Keratinocyte (primary cell): Measurements from ENCODE around the gene HEMGN. TPM values are rescaled to one million over a fixed set of nuclear protein-coding genes. Genes with fewer than 3 reads are reported as not detected.

Experiments
- DNase-seq: peaks from one replicate; pipeline ENCODE4 v3.0.0-alpha.2; 2011; ENCODE audit warnings: low read depth, missing footprints, low spot score
- FAIRE-seq: peaks from 2 replicates; lab custom pipeline; 2011; peaks lifted over from hg19 to GRCh38; lab: Jason Lieb, UNC
- H2AFZ ChIP-seq: 2 replicates; pipeline ENCODE4 v1.6.0; 2012; ENCODE audit warnings: low read length, control low read depth, inconsistent platforms; ENCODE audit not compliant: control insufficient read depth
- H3K27ac ChIP-seq: 2 replicates; pipeline ENCODE4 v1.5.1; 2011; ENCODE audit warnings: low read length; ENCODE audit not compliant: control insufficient read depth, insufficient read depth
- H3K27me3 ChIP-seq: 3 replicates; pipeline ENCODE4 v1.6.0; 2011; ENCODE audit warnings: low read length; ENCODE audit not compliant: control insufficient read depth, insufficient read depth; ENCODE audit errors: extremely low read depth
- H3K36me3 ChIP-seq, 2 experiments: 2 replicates in 1 of 2; 3 replicates in 1 of 2; pipeline ENCODE4 v1.5.1; 2011; ENCODE audit warnings: low read length in 2 of 2, mild to moderate bottlenecking in 1 of 2; ENCODE audit not compliant: control insufficient read depth in 2 of 2, insufficient read depth in 2 of 2; ENCODE audit errors: extremely low read depth in 1 of 2
- H3K4me1 ChIP-seq: 3 replicates; pipeline ENCODE4 v1.5.1; 2011; ENCODE audit warnings: low read length; ENCODE audit not compliant: control insufficient read depth, insufficient read depth; ENCODE audit errors: extremely low read depth
- H3K4me2 ChIP-seq: 3 replicates; pipeline ENCODE4 v1.6.0; 2011; ENCODE audit warnings: low read depth, low read length; ENCODE audit not compliant: control insufficient read depth, insufficient read depth; ENCODE audit errors: extremely low read depth
- H3K4me3 ChIP-seq, 3 experiments: fragments of 200-600 bp in 1 of 3; sonication (generic) in 1 of 3; 2 replicates in 2 of 3; 3 replicates in 1 of 3; pipeline ENCODE4 v1.5.1; 2011 to 2016; ENCODE audit warnings: low read length in 3 of 3, mild to moderate bottlenecking in 3 of 3, control low read depth in 2 of 3, inconsistent platforms in 1 of 3, low read depth in 1 of 3, mixed read lengths in 1 of 3, mixed run types in 1 of 3, moderate library complexity in 1 of 3; ENCODE audit not compliant: control insufficient read depth in 2 of 3, insufficient read depth in 2 of 3; ENCODE audit errors: extremely low read depth in 1 of 3
- H3K79me2 ChIP-seq: 2 replicates; pipeline ENCODE4 v1.6.0; 2012; ENCODE audit warnings: low read length; ENCODE audit not compliant: control insufficient read depth, insufficient read depth
- H3K9ac ChIP-seq: 3 replicates; pipeline ENCODE4 v1.6.0; 2011; ENCODE audit warnings: low read length; ENCODE audit not compliant: control insufficient read depth, insufficient read depth; ENCODE audit errors: extremely low read depth
- H3K9me1 ChIP-seq: 3 replicates; pipeline ENCODE4 v1.6.0; 2011; ENCODE audit warnings: low read length; ENCODE audit not compliant: control insufficient read depth, insufficient read depth; ENCODE audit errors: extremely low read depth
- H3K9me3 ChIP-seq: 2 replicates; pipeline ENCODE4 v1.5.1; 2012; ENCODE audit warnings: low read depth, low read length; ENCODE audit not compliant: control insufficient read depth
- H4K20me1 ChIP-seq: 3 replicates; pipeline ENCODE4 v1.6.0; 2011; ENCODE audit warnings: low read length; ENCODE audit not compliant: control insufficient read depth, insufficient read depth; ENCODE audit errors: extremely low read depth
- CTCF ChIP-seq, 3 experiments: IDR thresholded peaks in 1 of 3; conservative IDR thresholded peaks in 1 of 3; optimal IDR thresholded peaks in 1 of 3; 2 replicates in 2 of 3; 3 replicates in 1 of 3; pipeline versions ENCODE3 to v1.5.1; 2011; ENCODE audit warnings: low read length in 3 of 3, mild to moderate bottlenecking in 3 of 3, moderate library complexity in 2 of 3, control low read depth in 1 of 3, inconsistent platforms in 1 of 3; ENCODE audit not compliant: insufficient read depth in 2 of 3; ENCODE audit errors: extremely low read depth in 1 of 3
- EZH2 ChIP-seq: IDR thresholded peaks from one replicate; pipeline ENCODE4 v1.6.1; 2012; ENCODE audit warnings: inconsistent platforms, mild to moderate bottlenecking, low read length, moderate library complexity
- dilution Hi-C: fragments of 300-500 bp; cut with MboI; formaldehyde crosslinking; loops from one replicate; pipeline ENCODE4 v1.7.0; 2020; ENCODE audit warnings: low sequenced_read_pairs; ENCODE audit not compliant: extremely low pct_ligation_motif_present
- polyA plus RNA-seq, 5 experiments: library from polyadenylated mRNA; depleted of rRNA in 3 of 5; stranded (reverse) in 3 of 5; stranded (forward) in 1 of 5; unstranded in 1 of 5; fragments of >200 nt; gene quantifications; 1 replicate in 1 of 5; 2 replicates in 3 of 5; 3 replicates in 1 of 5; pipeline versions ENCODE4 v1.2.1 to v1.2.3, GENCODE V29; 2011 to 2012; ENCODE audit warnings: missing spikeins in 2 of 5, low read depth in 1 of 5, low replicate concordance in 1 of 5

Gene HEMGN
- polyA plus RNA-seq, 1 donor (not counting 4 experiments of a cell fraction or from before 2014, with no cell fraction given) = not detected

- Histone ChIP-seq H3K4me3 (no peak overlapping the region), H3K9me3 (no peaks in the 10 kb centered on the region), H3K27me3 (no peaks in the 10 kb centered on the region), H3K9me1 (no peaks in the 10 kb centered on the region), H3K27ac (no peak overlapping the region), H3K4me1 (no peaks in the 10 kb centered on the region), H3K4me2 (no peak overlapping the region), H3K9ac (no peak overlapping the region), H3K79me2 (no peaks in the 10 kb centered on the region), H3K36me3 (no peaks in the 10 kb centered on the region), H2AFZ (no peak overlapping the region), H4K20me1 (no peaks in the 10 kb centered on the region)
- dilution Hi-C loops = no loop called here
- no peak for TF ChIP-seq CTCF (optimal IDR thresholded peaks at IDR 0.05 in 1 of 3, IDR thresholded peaks at IDR 0.05 in 1 of 3, conservative IDR thresholded peaks at IDR 0.05 in 1 of 3; ENCODE audit: extremely low read depth in 1 of 3, insufficient read depth in 2 of 3, low read length in 3 of 3)
- TF ChIP-seq EZH2 = no peak
- DNase-seq (no peak), FAIRE-seq (no peak)
These were observed 34.8 kb upstream of the HEMGN start for GRCh38 chr9:97972753-97973152.

GRCh38 chr9:97970165-97970564 lies 32.2 kb upstream of the HEMGN start:
- Histone ChIP-seq H3K9ac (no peak overlapping the region), H2AFZ (no peak overlapping the region), H3K36me3 (no peaks in the 10 kb centered on the region), H3K27me3 (no peaks in the 10 kb centered on the region), H4K20me1 (no peaks in the 10 kb centered on the region), H3K9me1 (no peaks in the 10 kb centered on the region), H3K27ac (no peak overlapping the region), H3K4me1 (no peaks in the 10 kb centered on the region), H3K9me3 (no peaks in the 10 kb centered on the region), H3K79me2 (no peaks in the 10 kb centered on the region), H3K4me3 (no peak overlapping the region), H3K4me2 (no peak overlapping the region)
- FAIRE-seq (no peak), DNase-seq (no peak)
- dilution Hi-C loops = no loop called here
- TF ChIP-seq EZH2 (no peak), CTCF (optimal IDR thresholded peaks at IDR 0.05 in 1 of 3, IDR thresholded peaks at IDR 0.05 in 1 of 3, conservative IDR thresholded peaks at IDR 0.05 in 1 of 3; ENCODE audit: extremely low read depth in 1 of 3, insufficient read depth in 2 of 3, low read length in 3 of 3) (no peak)
